ENCODE data around the gene ATAD3B. TPM values are rescaled to one million over a fixed set of nuclear protein-coding genes. Genes with fewer than 3 reads are reported as not detected.

The ATAD3B gene
- total and polyA plus RNA-seq, 2 of the 13 experiments (the other 11 are each of a cell fraction or from before 2014, with no cell fraction given), result 9.6 to 31.1 TPM

DNA sequence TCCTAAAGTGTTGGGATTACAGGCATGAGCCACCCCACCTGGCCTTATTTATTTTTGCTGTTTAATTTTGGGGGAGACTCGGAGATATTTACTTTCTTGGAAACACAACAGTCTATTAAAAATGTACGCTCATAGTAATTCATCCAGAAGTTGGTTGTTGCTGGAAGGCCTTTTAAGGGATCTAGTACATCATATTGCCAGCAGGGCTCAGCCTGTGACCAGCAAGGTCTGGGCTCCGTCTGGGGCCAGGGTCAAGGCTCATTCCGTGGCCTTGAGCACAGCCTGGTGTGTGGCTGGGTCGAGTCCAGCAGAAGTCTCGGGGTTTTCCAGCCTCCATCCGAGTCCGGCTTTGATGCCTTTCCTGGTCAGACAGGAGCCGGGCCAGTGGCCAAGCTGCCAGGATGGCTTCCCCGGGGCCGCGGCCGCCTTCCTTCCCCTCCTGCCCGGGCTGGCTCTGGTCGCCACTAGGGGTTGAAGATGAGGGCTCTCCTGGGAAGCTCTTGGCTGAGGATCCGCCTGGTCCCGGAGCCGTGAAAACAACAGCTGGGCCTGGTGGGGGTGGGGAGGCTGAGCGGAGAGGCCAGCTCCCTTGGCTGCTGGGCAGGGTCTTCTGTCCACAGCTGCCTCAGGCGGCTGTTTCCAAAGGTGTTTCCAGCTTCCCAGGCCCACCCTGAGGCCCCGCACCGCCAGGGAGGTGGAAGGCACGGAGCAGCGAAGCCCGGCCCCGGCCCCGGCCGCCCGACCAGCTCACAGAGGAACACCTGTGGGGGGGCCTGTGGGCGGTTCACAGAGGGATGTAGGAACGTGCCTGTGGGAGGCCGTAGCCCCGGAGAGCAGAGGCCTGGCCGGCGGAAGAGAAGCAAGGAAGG, 41.2 kb upstream of the ATAD3B start (continued):
- TF ChIP-seq MAX (IDR thresholded peaks at IDR 0.05) (no peak), ZNF547 (CRISPR knock-in tag; IDR thresholded peaks at IDR 0.05) (peak; percentile 28), ZNF333 (CRISPR knock-in tag; IDR thresholded peaks at IDR 0.05; ENCODE audit: borderline replicate concordance) (0 out of 2 replicates have a peak, but pooled peaks have one; percentile 53), ZNF446 (CRISPR knock-in tag; IDR thresholded peaks at IDR 0.05) (no peak), KLF13 (CRISPR knock-in tag; IDR thresholded peaks at IDR 0.05) (no peak), ZNF615 (CRISPR knock-in tag; IDR thresholded peaks at IDR 0.05; ENCODE audit: borderline replicate concordance) (no peak), HDAC2 (CRISPR knock-in tag; IDR thresholded peaks at IDR 0.05) (peak; percentile 8; the same call in 1 of the 2 replicates), KMT2A (CRISPR knock-in tag; IDR thresholded peaks at IDR 0.05) (peak; percentile 44; the same call in 1 of the 2 replicates), HDAC6 (IDR thresholded peaks at IDR 0.05; ENCODE audit: low read depth, low read length) (no peak), NR2F2 (IDR thresholded peaks at IDR 0.05; ENCODE audit: borderline replicate concordance, low read depth) (no peak), EEA1 (CRISPR knock-in tag; IDR thresholded peaks at IDR 0.05; ENCODE audit: borderline replicate concordance) (no peak), ZNF777 (CRISPR knock-in tag; IDR thresholded peaks at IDR 0.05) (peak; percentile 50; the same call in 1 of the 2 replicates), FOXP1 (IDR thresholded peaks at IDR 0.05) (no peak), FOXP1 (CRISPR knock-in tag; IDR thresholded peaks at IDR 0.05) (no peak; the same call in 1 of the 2 replicates), GLI4 (CRISPR knock-in tag; IDR thresholded peaks at IDR 0.05; ENCODE audit: borderline replicate concordance) (0 out of 2 replicates have a peak, but pooled peaks have one; percentile 40), MXD4 (CRISPR knock-in tag; IDR thresholded peaks at IDR 0.05) (no peak), NFATC3 (CRISPR knock-in tag; IDR thresholded peaks at IDR 0.05) (no peak), DNMT1 (CRISPR knock-in tag; IDR thresholded peaks at IDR 0.05) (no peak)
- TF ChIP-seq, protein P1, sequence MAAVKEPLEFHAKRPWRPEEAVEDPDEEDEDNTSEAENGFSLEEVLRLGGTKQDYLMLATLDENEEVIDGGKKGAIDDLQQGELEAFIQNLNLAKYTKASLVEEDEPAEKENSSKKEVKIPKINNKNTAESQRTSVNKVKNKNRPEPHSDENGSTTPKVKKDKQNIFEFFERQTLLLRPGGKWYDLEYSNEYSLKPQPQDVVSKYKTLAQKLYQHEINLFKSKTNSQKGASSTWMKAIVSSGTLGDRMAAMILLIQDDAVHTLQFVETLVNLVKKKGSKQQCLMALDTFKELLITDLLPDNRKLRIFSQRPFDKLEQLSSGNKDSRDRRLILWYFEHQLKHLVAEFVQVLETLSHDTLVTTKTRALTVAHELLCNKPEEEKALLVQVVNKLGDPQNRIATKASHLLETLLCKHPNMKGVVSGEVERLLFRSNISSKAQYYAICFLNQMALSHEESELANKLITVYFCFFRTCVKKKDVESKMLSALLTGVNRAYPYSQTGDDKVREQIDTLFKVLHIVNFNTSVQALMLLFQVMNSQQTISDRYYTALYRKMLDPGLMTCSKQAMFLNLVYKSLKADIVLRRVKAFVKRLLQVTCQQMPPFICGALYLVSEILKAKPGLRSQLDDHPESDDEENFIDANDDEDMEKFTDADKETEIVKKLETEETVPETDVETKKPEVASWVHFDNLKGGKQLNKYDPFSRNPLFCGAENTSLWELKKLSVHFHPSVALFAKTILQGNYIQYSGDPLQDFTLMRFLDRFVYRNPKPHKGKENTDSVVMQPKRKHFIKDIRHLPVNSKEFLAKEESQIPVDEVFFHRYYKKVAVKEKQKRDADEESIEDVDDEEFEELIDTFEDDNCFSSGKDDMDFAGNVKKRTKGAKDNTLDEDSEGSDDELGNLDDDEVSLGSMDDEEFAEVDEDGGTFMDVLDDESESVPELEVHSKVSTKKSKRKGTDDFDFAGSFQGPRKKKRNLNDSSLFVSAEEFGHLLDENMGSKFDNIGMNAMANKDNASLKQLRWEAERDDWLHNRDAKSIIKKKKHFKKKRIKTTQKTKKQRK (IDR thresholded peaks at IDR 0.05; ENCODE audit: low read length), result no peak
- TF ChIP-seq, protein P2, sequence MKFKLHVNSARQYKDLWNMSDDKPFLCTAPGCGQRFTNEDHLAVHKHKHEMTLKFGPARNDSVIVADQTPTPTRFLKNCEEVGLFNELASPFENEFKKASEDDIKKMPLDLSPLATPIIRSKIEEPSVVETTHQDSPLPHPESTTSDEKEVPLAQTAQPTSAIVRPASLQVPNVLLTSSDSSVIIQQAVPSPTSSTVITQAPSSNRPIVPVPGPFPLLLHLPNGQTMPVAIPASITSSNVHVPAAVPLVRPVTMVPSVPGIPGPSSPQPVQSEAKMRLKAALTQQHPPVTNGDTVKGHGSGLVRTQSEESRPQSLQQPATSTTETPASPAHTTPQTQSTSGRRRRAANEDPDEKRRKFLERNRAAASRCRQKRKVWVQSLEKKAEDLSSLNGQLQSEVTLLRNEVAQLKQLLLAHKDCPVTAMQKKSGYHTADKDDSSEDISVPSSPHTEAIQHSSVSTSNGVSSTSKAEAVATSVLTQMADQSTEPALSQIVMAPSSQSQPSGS (CRISPR knock-in tag; IDR thresholded peaks at IDR 0.05), result no peak
- TF ChIP-seq, protein P3, sequence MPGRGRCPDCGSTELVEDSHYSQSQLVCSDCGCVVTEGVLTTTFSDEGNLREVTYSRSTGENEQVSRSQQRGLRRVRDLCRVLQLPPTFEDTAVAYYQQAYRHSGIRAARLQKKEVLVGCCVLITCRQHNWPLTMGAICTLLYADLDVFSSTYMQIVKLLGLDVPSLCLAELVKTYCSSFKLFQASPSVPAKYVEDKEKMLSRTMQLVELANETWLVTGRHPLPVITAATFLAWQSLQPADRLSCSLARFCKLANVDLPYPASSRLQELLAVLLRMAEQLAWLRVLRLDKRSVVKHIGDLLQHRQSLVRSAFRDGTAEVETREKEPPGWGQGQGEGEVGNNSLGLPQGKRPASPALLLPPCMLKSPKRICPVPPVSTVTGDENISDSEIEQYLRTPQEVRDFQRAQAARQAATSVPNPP (CRISPR knock-in tag; IDR thresholded peaks at IDR 0.05), result no peak
- TF ChIP-seq, protein P4, sequence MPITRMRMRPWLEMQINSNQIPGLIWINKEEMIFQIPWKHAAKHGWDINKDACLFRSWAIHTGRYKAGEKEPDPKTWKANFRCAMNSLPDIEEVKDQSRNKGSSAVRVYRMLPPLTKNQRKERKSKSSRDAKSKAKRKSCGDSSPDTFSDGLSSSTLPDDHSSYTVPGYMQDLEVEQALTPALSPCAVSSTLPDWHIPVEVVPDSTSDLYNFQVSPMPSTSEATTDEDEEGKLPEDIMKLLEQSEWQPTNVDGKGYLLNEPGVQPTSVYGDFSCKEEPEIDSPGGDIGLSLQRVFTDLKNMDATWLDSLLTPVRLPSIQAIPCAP (CRISPR knock-in tag; IDR thresholded peaks at IDR 0.05; ENCODE audit: low read depth), result no peak
- TF ChIP-seq, protein P5, sequence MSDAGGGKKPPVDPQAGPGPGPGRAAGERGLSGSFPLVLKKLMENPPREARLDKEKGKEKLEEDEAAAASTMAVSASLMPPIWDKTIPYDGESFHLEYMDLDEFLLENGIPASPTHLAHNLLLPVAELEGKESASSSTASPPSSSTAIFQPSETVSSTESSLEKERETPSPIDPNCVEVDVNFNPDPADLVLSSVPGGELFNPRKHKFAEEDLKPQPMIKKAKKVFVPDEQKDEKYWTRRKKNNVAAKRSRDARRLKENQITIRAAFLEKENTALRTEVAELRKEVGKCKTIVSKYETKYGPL (CRISPR knock-in tag; IDR thresholded peaks at IDR 0.05), result no peak
